Activated T-cell treated with anti-CD3 and anti-CD28 coated beads for 24 hours (primary cell): Measurements from ENCODE around the gene MUC3A.
"Not testable (repeated sequence)": the region's sequence is repeated elsewhere in the genome, so short reads cannot be mapped to it uniquely, and the experiment has no call there.

Experiments
- DNase-seq: peaks from one replicate; pipeline ENCODE4 v3.0.0-alpha.2; 2020; ENCODE audit warnings: low read depth

MUC3A gene

DNA sequence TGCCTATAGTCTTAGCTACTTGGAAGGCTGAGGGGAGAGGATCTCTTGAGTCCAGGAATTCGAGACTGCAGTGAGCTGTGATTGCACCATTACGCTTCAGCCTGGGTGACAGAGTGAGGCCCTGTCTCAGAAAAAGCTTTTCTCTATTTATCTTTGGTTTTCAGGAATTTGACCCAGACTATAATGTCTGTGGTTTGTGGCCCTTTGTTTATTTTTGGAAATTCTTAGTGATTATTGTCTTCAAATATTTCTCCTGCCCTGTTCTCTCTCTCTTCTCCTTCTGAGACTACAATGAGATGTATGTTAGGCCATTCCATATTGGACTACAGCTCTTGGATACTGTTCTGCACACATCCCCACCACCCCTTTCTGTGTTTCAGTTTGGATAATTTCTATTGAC, 24.7 kb downstream of the MUC3A start:
- no peak for DNase-seq

DNA sequence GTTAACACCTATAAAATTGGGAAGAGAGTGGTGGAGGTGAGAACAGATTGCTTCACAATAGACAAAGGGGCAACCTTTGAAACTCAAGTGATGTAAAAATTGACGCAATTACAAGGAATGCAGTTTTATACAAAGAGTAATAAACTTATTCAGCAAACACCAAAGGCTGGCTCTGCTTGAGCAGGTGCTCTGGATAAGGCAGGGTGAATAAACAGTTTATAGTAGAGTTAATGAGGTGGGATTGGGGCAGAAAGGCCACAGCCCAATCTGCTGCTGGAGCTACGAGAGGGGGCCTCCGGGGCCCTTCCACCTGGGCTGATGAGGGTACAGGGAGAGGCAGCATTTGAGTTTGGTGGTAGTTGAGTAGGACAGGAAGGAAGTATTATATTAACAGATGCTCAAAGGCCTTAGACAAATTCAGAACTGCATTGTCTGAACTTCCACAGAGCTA, 26.1 kb downstream of the MUC3A start:
- no peak for DNase-seq

DNA sequence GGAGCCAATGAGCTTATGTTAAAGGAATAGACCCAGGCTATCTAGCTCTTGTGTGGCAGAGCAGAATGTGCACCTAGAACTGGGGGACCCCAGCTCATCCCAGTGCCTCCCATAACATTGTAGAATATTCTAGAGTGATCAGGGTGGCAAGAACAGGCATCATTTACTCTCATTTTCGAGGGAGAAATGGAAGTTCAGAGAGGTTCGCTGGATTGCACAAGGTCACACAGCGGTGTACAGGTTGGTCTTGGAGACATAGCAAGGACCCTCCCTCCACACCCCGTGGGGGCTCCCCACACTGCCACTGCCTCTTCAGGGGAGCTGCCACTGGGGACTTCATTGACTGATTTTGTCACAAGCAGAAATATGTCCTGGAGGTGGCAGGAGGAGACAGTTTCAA, 29.0 kb downstream of the MUC3A start:
- DNase-seq: no peak

- no peak for DNase-seq
Observed at GRCh38 chr7:100983451-100984187, 34.3 kb downstream of the MUC3A start.

DNA sequence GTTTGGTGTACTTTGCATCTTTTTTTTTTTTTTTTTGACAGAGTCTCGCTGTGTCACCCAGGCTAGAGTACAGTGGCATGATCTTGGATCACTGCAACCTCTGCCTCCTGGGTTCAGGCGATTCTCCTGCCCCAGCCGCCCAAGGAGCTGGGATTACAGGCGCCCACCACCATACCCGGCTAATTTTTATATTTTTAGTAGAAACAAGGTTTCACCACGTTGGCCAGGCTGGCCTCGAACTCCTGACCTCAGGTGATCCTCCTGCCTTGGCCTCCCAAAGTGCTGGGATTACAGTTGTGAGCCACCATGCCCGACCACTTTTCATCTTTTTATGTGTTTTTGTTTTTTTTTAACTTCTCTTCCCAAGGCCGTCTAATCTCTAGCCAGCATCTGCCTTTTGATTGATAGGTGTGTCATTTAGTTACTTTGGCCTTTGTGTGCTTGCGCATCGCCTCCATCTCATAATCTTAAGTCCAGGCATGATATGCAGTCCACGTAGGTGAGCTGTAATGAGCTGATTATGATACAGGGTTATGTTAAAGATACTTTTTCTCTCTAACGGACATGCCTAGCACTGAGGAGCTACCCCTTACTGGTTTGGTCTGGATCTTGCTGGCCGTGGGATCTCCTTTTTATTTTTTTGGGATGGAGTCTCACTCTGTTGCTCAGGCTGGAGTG, 35.0 kb downstream of the MUC3A start:
- not testable (repeated sequence) for DNase-seq

- not testable (repeated sequence) for DNase-seq
Observed at GRCh38 chr7:100985033-100985797, 35.9 kb downstream of the MUC3A start.

GRCh38 chr7:100991631-100992030, 42.3 kb downstream of the MUC3A start:
- no peak for DNase-seq

- not testable (repeated sequence) for DNase-seq
Observed at GRCh38 chr7:100992280-100992679, 42.9 kb downstream of the MUC3A start.

- DNase-seq: not testable (repeated sequence)
Observed at GRCh38 chr7:100994671-100995070, 45.3 kb downstream of the MUC3A start.

DNA sequence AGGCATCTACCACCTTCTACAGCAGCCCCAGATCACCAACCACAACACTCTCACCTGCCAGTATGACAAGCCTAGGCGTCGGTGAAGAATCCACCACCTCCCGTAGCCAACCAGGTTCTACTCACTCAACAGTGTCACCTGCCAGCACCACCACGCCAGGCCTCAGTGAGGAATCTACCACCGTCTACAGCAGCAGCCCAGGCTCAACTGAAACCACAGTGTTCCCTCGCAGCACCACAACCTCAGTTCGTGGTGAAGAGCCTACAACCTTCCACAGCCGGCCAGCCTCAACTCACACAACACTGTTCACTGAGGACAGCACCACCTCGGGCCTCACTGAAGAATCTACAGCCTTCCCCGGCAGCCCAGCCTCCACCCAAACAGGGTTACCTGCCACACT, 49.2 kb downstream of the MUC3A start:
- DNase-seq: not testable (repeated sequence)

DNA sequence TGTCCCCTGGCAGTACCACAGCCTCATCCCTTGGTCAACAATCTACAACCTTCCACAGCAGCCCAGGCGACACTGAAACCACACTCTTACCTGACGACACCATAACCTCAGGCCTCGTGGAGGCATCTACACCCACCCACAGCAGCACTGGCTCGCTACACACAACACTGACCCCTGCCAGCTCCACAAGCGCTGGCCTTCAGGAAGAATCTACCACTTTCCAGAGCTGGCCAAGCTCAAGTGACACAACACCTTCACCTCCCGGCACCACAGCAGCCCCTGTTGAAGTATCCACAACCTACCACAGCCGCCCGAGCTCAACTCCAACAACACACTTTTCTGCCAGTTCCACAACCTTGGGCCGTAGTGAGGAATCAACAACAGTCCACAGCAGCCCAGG, 50.0 kb downstream of the MUC3A start:
- not testable (repeated sequence) for DNase-seq

GRCh38 chr7:101000025-101000424, 50.7 kb downstream of the MUC3A start:
- not testable (repeated sequence) for DNase-seq

DNA sequence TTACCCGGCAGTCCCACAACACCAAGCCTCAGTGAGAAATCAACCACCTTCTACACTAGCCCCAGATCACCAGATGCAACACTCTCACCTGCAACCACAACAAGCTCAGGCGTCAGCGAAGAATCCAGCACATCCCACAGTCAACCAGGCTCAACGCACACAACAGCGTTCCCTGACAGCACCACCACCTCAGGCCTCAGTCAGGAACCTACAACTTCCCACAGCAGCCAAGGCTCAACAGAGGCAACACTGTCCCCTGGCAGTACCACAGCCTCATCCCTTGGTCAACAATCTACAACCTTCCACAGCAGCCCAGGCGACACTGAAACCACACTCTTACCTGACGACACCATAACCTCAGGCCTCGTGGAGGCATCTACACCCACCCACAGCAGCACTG, 53.0 kb downstream of the MUC3A start:
- not testable (repeated sequence) for DNase-seq

GRCh38 chr7:101007361-101007760, 58.0 kb downstream of the MUC3A start:
- DNase-seq: not testable (repeated sequence)

DNA sequence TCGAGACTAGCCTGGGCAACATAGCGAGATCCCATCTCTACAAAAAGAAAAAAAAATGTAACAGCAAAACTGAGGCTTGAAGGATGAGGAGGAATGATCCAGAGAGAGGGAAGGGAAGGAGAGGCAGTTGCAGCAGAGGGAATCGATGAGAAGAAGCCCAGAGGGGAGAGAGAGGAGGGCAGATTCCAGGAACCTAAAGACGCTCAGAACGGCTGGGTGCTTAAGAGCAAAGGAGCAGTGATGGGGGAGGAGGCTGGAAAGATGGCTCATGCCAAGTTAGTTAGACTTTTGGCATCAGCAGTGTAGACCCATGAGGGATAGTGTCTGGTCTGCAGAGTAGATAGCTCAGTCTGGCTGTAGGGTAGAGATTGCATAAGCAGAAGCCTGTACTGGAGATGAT, 60.3 kb downstream of the MUC3A start:
- DNase-seq: no peak

GRCh38 chr7:101012931-101013330, 63.6 kb downstream of the MUC3A start:
- DNase-seq: no peak

DNA sequence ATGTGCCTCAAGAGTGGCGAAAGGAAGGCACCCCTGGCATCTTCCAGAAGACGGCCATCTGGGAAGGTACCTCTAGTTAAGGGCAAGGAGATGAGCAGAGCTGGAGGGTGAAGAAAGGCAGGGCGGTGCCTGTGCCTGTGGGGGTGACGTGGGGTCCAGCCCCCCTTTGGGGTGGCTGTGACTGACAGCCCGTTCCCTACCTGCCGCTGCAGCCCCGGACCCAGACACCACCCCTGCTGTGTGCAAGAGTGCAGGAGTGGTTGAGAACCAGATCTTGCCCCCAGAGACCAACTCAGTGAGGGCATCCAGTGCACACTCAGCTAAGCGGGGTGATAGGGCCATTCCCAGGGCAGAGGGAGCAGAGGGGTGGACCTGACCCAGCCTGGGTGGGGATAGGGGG, 66.3 kb downstream of the MUC3A start:
- no peak for DNase-seq

- peak; percentile 55 for DNase-seq
Observed at GRCh38 chr7:101017064-101017777, 67.9 kb downstream of the MUC3A start.
